HCT116 (cell line): ENCODE results near the gene PARP14. TPM values are rescaled to one million over a fixed set of nuclear protein-coding genes. Genes with fewer than 3 reads are reported as not detected.
"Not testable (repeated sequence)": the region's sequence is repeated elsewhere in the genome, so short reads cannot be mapped to it uniquely, and the experiment has no call there.

Experiments used
- ATAC-seq: fragments of 200-7000 bp; cut with Tn5 transposase; 2 replicates; pipeline ENCODE4 v1.9.1; 2020; ENCODE audit warnings: mild to moderate bottlenecking, moderate library complexity
- BruUV-seq: library from RNA; stranded (reverse); fragments of 400-500 nt; replicated peaks from 2 replicates; lab custom pipeline; 2021; lab: Mats Ljungman, UMichigan
- CTCF ChIA-PET: fragments of 300-600 bp; sonication (Branson Sonifier 250); formaldehyde crosslinking; loops from one replicate; lab custom pipeline; 2021; ENCODE audit warnings: antibody characterized with exemption; lab: Charles Lee
- POLR2A ChIA-PET: fragments of 300-600, 350-600 bp; sonication (Branson Sonifier 250); formaldehyde crosslinking; loops from one replicate; lab custom pipeline; 2021; ENCODE audit warnings: antibody characterized with exemption; lab: Charles Lee
- RAD21 ChIA-PET, 2 experiments: fragments of 300-600 bp; sonication (Branson Sonifier 250); formaldehyde crosslinking; loops; one replicate each; lab custom pipeline; 2023; ENCODE audit warnings: low total read pairs in 2 of 2; ENCODE audit not compliant: uncharacterized antibody in 2 of 2, unreplicated experiment in 2 of 2, low non-redundant PET in 1 of 2; lab: Charles Lee
- DNase-seq: peaks from one replicate; pipeline ENCODE4 v3.0.0-alpha.2; 2010; ENCODE audit warnings: low read depth, low spot score
- H2AFZ ChIP-seq: fragments of 200-600 bp; shearing (Covaris generic), sonication (generic); 2 replicates; pipeline ENCODE4 v1.6.1; 2017; ENCODE audit warnings: low read depth, mixed run types, mixed read lengths, antibody characterized with exemption, low read length; ENCODE audit not compliant: poor library complexity, severe bottlenecking
- H3K27ac ChIP-seq: 2 replicates; pipeline ENCODE4 v1.5.1; 2012; ENCODE audit warnings: low read depth, low read length
- H3K27me3 ChIP-seq: fragments of 200-600 bp; sonication (generic); 2 replicates; pipeline ENCODE4 v1.6.1; 2016; ENCODE audit warnings: mixed run types, low read length, mixed read lengths; ENCODE audit not compliant: insufficient read depth
- H3K36me3 ChIP-seq, 2 experiments: fragments of 200-500 bp in 1 of 2; fragments of 200-600 bp in 1 of 2; sonication (Bioruptor generic) in 1 of 2; sonication (generic) in 1 of 2; 2 replicates each; pipeline versions ENCODE4 v1.5.1 to v1.6.1; 2014 to 2016; ENCODE audit warnings: low read length in 2 of 2, inconsistent platforms in 1 of 2, mixed read lengths in 1 of 2, mixed run types in 1 of 2; ENCODE audit not compliant: insufficient read depth in 2 of 2, control insufficient read depth in 1 of 2
- H3K4me1 ChIP-seq, 2 experiments: fragments of 200-600 bp in 1 of 2; sonication (generic) in 1 of 2; 2 replicates each; pipeline versions ENCODE4 v1.5.1 to v1.6.1; 2012 to 2017; ENCODE audit warnings: low read length in 2 of 2, inconsistent platforms in 1 of 2, mild to moderate bottlenecking in 1 of 2, mixed read lengths in 1 of 2, mixed run types in 1 of 2, moderate library complexity in 1 of 2; ENCODE audit not compliant: insufficient read depth in 2 of 2, control insufficient read depth in 1 of 2
- H3K4me2 ChIP-seq: fragments of 200-600 bp; sonication (generic); 2 replicates; pipeline ENCODE4 v1.6.1; 2017; ENCODE audit warnings: mixed run types, low read length, mixed read lengths
- H3K4me3 ChIP-seq, 2 experiments: fragments of 200-600 bp in 1 of 2; sonication (generic) in 1 of 2; replicated peaks in 1 of 2; 2 replicates each; pipeline ENCODE4 v1.5.1; 2011 to 2016; ENCODE audit warnings: low read length in 2 of 2, control low read depth in 1 of 2, low read depth in 1 of 2, mild to moderate bottlenecking in 1 of 2, mixed read lengths in 1 of 2, mixed run types in 1 of 2
- H3K79me2 ChIP-seq: fragments of 200-600 bp; sonication (generic); 2 replicates; pipeline ENCODE4 v1.6.1; 2017; ENCODE audit warnings: mild to moderate bottlenecking, mixed run types, low read length, moderate library complexity, mixed read lengths; ENCODE audit not compliant: insufficient read depth
- H3K9ac ChIP-seq: fragments of 200-600 bp; sonication (generic); 2 replicates; pipeline ENCODE4 v1.6.1; 2016; ENCODE audit warnings: low read length, mixed read lengths
- H3K9me2 ChIP-seq: fragments of 200-600 bp; sonication (generic), shearing (Covaris generic); 2 replicates; pipeline ENCODE4 v1.6.1; 2017; ENCODE audit warnings: mixed run types, mild to moderate bottlenecking, moderate library complexity; ENCODE audit not compliant: insufficient read depth
- H3K9me3 ChIP-seq, 2 experiments: fragments of 200-500 bp in 1 of 2; fragments of 200-600 bp in 1 of 2; sonication (Bioruptor generic) in 1 of 2; sonication (generic) in 1 of 2; 2 replicates each; pipeline ENCODE4 v1.6.1; 2014 to 2017; ENCODE audit warnings: low read length in 2 of 2, mixed read lengths in 2 of 2, inconsistent platforms in 1 of 2, low read depth in 1 of 2, mild to moderate bottlenecking in 1 of 2, mixed run types in 1 of 2, moderate library complexity in 1 of 2; ENCODE audit not compliant: control insufficient read depth in 1 of 2, insufficient read depth in 1 of 2
- H4K20me1 ChIP-seq: fragments of 200-600 bp; sonication (generic), shearing (Covaris generic); 2 replicates; pipeline ENCODE4 v1.6.1; 2017; ENCODE audit warnings: mixed run types, mild to moderate bottlenecking, moderate library complexity; ENCODE audit not compliant: insufficient read depth
- CBX3 ChIP-seq: IDR thresholded peaks from 2 replicates; pipeline ENCODE4 v1.6.1; 2012; ENCODE audit warnings: low read depth
- CEBPB ChIP-seq: IDR thresholded peaks from 2 replicates; pipeline ENCODE4 v1.6.1; 2012; ENCODE audit warnings: low read depth
- ELF1 ChIP-seq: IDR thresholded peaks from 2 replicates; pipeline ENCODE4 v1.6.1; 2012; ENCODE audit warnings: low read depth, borderline replicate concordance
- EZH2 ChIP-seq: fragments of 200-600 bp; sonication (generic); IDR thresholded peaks from 2 replicates; pipeline ENCODE4 v1.6.1; 2017; ENCODE audit warnings: antibody characterized with exemption, mixed run types
- JUND ChIP-seq: IDR thresholded peaks from 2 replicates; pipeline ENCODE4 v1.6.1; 2012
- SP1 ChIP-seq: IDR thresholded peaks from 2 replicates; pipeline ENCODE4 v1.6.1; 2012; ENCODE audit warnings: low read depth
- YY1 ChIP-seq: IDR thresholded peaks from 2 replicates; pipeline ENCODE4 v1.6.1; 2011; ENCODE audit warnings: low read length, low read depth, moderate library complexity, mild to moderate bottlenecking; ENCODE audit not compliant: insufficient replicate concordance; ENCODE audit errors: extremely low read depth
- intact Hi-C: fragments of 100-400 bp; cut with micrococcal nuclease; formaldehyde crosslinking; loops from 2 replicates; pipeline ENCODE4 v1.10.0; 2022
- total RNA-seq: library from RNA; stranded (reverse); gene quantifications from one replicate; pipeline ENCODE4 v1.2.1, GENCODE V29; 2021; ENCODE audit not compliant: unreplicated experiment

Gene PARP14
- total RNA-seq, 1 experiment from 2014 or later: 12.2 TPM

DNA sequence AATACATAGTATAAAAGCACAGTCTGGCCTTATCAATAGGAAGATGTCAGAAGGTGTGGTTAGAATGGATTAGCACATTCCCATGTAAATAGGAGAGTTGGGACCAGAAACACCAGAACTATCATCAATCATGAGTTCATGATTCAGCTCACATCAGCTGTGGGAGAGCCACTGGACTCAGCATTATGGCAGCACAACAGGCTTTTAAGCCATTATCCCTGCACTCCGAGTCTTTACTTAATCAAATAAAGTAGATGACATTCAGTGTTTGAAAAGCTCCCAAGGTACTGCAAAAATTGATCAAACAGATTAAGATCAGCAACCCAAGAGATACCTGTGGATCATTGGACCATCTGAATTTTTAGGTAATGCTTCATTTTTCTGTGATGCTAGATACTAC, 24.7 kb downstream of the PARP14 start:
- H3K4me1 ChIP-seq: no peaks in the 10 kb centered on the region
- RAD21 ChIA-PET: no interaction called here
- no peak overlapping the region for H3K4me2 ChIP-seq
- no peak overlapping the region for H3K9ac ChIP-seq
- intact Hi-C loops: no loop called here
- TF ChIP-seq YY1 (no peak), ELF1 (no peak), SP1 (no peak), JUND (no peak), CBX3 (no peak), EZH2 (no peak), CEBPB (no peak)
- TF ChIP-seq, all 23 proteins: peak for 0
- H4K20me1 ChIP-seq: no peaks in the 10 kb centered on the region
- DNase-seq: no peak
- H2AFZ ChIP-seq: no peak overlapping the region
- no peaks in the 10 kb centered on the region for H3K79me2 ChIP-seq
- ChIA-PET CTCF (no interaction called here), POLR2A (no interaction called here)
- no peak overlapping the region for H3K27ac ChIP-seq
- H3K9me3 ChIP-seq: no peaks in the 10 kb centered on the region
- no peaks in the 10 kb centered on the region for H3K9me2 ChIP-seq
- ATAC-seq: no peak
- no peaks in the 10 kb centered on the region for H3K36me3 ChIP-seq
- no peaks in the 10 kb centered on the region for H3K27me3 ChIP-seq
- BruUV-seq: no TSS peak
- no peak overlapping the region for H3K4me3 ChIP-seq

GRCh38 chr3:122710616-122711251, 30.1 kb downstream of the PARP14 start:
- H2AFZ ChIP-seq, CTCF ChIA-PET, H3K4me2 ChIP-seq, H3K27ac ChIP-seq, BruUV-seq, H3K4me1 ChIP-seq, ATAC-seq, H3K4me3 ChIP-seq, H3K79me2 ChIP-seq, H3K9me2 ChIP-seq, H3K9ac ChIP-seq, H4K20me1 ChIP-seq, H3K9me3 ChIP-seq, H3K27me3 ChIP-seq, H3K36me3 ChIP-seq, intact Hi-C loops, POLR2A ChIA-PET, DNase-seq, RAD21 ChIA-PET: not testable (repeated sequence)
